Stimulated activated CD4-positive, alpha-beta T cell treated with anti-CD3 and anti-CD28 coated beads, Interleukin-2, amount 100 ng/mL, for 48 hours (primary cell): Measurements from ENCODE around the gene CDIP1.
"Not testable (repeated sequence)": the region's sequence is repeated elsewhere in the genome, so short reads cannot be mapped to it uniquely, and the experiment has no call there.

Source experiments
- DNase-seq, 2 donors: peaks; one replicate each; pipeline ENCODE4 v3.0.0-alpha.2; 2020

The CDIP1 gene

GRCh38 chr16:4538350-4539235, at the start of gene CDIP1:
Gene CDIP1, minus strand, starts transcription at chr16:4538773. Its CDS starts 24,643 bp downstream, at chr16:4514130.
- peak; percentile 97 to 98 for DNase-seq

GRCh38 chr16:4586291-4586690, 47.7 kb upstream of the CDIP1 start:
- DNase-seq, result no peak

- no peak for DNase-seq
Measured at GRCh38 chr16:4583906-4584305, 45.3 kb upstream of the CDIP1 start.

GRCh38 chr16:4580250-4580649, 41.7 kb upstream of the CDIP1 start:
- no peak for DNase-seq

GRCh38 chr16:4578961-4579530, 40.5 kb upstream of the CDIP1 start:
- no peak for DNase-seq

GRCh38 chr16:4576008-4576407, 37.4 kb upstream of the CDIP1 start:
- DNase-seq, result no peak

- DNase-seq, result no peak
Measured at GRCh38 chr16:4574919-4575705, 36.5 kb upstream of the CDIP1 start.

GRCh38 chr16:4573926-4574325, 35.4 kb upstream of the CDIP1 start:
- not testable (repeated sequence) for DNase-seq

- DNase-seq, result no peak
Measured at GRCh38 chr16:4572715-4573114, 34.1 kb upstream of the CDIP1 start.

GRCh38 chr16:4570688-4571321, 32.2 kb upstream of the CDIP1 start:
- no peak for DNase-seq

- DNase-seq, result no peak
Measured at GRCh38 chr16:4570086-4570485, 31.5 kb upstream of the CDIP1 start.

GRCh38 chr16:4566144-4566543, 27.6 kb upstream of the CDIP1 start:
- DNase-seq, result no peak

- DNase-seq, result no peak
Measured at GRCh38 chr16:4564661-4565267, 26.2 kb upstream of the CDIP1 start.

GRCh38 chr16:4561596-4561995, 23.0 kb upstream of the CDIP1 start:
- no peak for DNase-seq

- no peak for DNase-seq
Measured at GRCh38 chr16:4557973-4558372, 19.4 kb upstream of the CDIP1 start.

- DNase-seq, result no peak
Measured at GRCh38 chr16:4556580-4556979, 18.0 kb upstream of the CDIP1 start.

GRCh38 chr16:4556112-4556511, 17.5 kb upstream of the CDIP1 start, which contains the start of gene C16orf96:
Gene C16orf96, plus strand, starts transcription at chr16:4556340. Its CDS starts 150 bp downstream, at chr16:4556490.
- DNase-seq, result no peak

GRCh38 chr16:4552541-4552940, 14.0 kb upstream of the CDIP1 start:
- no peak for DNase-seq

- no peak for DNase-seq
Measured at GRCh38 chr16:4550591-4550990, 12.0 kb upstream of the CDIP1 start.

- DNase-seq, result no peak
Measured at GRCh38 chr16:4548124-4548523, 9.6 kb upstream of the CDIP1 start.

- no peak for DNase-seq
Measured at GRCh38 chr16:4544473-4544872, 5.9 kb upstream of the CDIP1 start.

GRCh38 chr16:4539716-4540284, 1.2 kb upstream of the CDIP1 start:
- no peak for DNase-seq
